HT1080 (cell line): ENCODE data around the gene NT5C3A. TPM values are rescaled to one million over a fixed set of nuclear protein-coding genes. Genes with fewer than 3 reads are reported as not detected.
"Not testable (repeated sequence)": the region's sequence is repeated elsewhere in the genome, so short reads cannot be mapped to it uniquely, and the experiment has no call there.

Experiments used
- DNase-seq: peaks from one replicate; pipeline ENCODE4 v3.0.0-alpha.2; 2015; ENCODE audit warnings: low read depth
- small RNA-seq: library from RNA; depleted of rRNA; stranded (forward); fragments of <200 nt; gene quantifications from one replicate; pipeline ENCODE3, GENCODE V24; 2014
- total RNA-seq: library from RNA; depleted of rRNA; stranded (reverse); fragments of >200 nt; shearing (Covaris generic); gene quantifications from 2 replicates; pipeline ENCODE4 v1.2.3, GENCODE V29; 2014; rRNA removed

NT5C3A gene
- total RNA-seq, 1 experiment from 2014 or later, result 29.4 TPM

DNA sequence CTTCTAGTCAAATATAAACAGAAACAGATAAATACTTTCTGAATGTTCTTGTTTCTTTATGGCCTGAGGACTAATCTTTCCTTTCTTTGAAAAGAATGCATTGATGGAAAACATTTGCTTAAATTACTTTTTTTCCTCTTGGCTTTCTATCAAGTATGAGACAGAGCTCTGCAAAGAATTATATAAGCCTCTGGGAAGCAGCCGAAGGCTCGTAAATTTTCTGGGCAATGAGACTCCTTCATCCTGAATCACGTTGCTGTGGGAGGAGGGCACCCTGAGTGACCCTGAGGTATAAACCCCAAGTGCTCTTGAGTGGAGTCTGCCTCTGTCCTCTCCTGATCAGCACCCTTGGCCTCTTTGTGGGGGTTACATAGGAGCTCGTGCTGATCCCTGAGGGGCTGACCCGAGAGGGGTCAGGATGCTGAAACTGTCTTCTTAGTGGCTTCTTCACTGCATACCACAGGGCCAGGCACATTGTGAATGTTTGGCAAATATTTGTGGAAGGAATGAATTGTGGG lies 71.4 kb downstream of the NT5C3A start:
- DNase-seq, result not testable (repeated sequence)

DNA sequence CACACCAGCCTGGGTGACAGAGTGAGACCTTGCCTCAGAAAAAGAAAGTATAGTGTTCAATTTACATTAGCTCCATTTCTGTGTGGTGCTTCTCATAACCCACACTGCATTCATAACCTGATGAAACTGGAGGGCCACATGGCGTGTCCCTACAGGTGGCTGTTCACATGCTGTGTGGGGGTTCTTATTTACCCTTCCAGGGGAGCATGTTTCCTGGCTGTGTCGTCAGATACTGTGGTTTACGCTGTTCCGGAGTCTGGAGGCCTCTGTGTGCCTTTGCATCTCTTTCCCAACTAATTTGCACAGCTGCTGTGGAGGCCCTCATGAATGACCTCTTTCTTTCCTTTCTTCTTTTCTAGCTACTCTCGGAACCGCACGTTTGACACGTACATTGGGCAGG lies 74.4 kb downstream of the NT5C3A start:
- not testable (repeated sequence) for DNase-seq

DNA sequence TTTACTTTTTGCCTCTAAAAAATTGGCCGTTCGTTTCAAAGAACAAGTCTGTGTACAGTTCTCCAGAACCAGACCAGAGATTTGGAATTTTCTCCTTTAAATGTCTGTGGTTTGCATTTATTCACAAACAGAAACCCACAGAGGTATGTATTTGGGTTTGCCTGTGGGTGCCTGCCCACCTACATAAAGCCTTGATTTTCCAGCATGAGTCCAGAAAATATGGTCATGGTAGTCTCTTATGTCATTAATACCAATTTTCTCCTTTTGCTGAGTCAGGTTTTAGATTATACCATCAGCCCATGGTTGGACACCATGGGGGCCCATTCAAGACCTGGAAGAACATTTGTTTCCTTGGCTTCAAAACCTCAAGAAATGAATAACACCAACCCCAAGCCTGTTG lies 82.7 kb downstream of the NT5C3A start:
- DNase-seq, result not testable (repeated sequence)

DNA sequence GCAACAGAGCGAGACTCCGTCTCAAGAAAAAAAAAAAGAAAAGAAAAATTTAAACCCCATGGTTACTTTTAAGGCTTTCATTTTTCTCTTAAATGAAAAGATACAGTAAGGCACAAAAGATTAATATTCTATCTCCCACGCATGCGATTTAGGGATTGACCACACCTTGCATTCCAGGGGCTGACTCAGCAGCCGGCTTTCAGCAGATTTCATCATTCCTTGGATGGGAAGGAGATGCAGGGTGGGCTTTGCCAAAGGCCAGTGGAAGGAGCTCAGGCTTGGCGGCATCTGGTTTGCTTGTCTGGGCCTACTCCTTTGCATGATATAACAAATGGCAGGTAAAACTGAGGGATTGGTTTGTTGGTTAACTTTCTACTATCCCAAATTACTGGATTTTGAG lies 83.3 kb downstream of the NT5C3A start:
- DNase-seq, result peak; percentile 58

DNA sequence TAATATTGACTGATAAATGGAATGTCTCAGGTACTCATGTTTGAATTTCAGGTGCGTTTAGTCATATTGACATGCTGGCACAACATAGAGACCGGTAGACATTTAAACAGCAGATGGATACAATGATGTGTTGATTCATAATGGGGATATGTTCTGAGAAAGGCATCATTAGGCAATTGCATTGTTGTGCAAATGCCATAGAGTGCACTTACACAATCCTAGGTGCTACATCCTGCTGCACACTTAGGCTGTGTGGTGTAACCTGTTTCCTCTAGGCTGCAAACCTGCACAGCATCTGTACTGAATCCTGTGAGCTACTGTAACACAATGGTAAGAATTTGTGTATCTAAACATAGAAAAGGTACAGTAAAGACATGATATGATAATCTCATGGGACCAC lies 85.4 kb downstream of the NT5C3A start:
- DNase-seq, result not testable (repeated sequence)

DNA sequence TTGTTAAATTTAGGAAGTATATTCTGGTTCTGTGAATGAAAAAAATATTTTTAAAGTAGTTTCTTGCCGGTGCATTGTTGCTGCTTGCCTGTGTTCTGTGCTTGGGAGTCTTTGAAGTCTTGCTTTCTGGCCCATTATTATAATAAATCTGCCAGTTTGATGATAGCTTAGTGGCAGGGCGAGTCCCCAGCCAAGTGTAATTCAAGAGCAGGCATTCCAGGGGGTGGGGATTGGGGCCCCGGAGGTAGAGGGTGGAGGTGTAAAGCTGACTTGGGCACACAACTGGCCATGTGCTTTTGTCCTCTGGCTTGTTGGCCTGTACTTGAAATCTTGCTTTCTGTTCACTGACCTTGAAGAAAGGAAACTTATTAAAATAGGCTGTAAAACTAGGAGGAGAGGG lies 90.6 kb downstream of the NT5C3A start:
- not testable (repeated sequence) for DNase-seq

DNA sequence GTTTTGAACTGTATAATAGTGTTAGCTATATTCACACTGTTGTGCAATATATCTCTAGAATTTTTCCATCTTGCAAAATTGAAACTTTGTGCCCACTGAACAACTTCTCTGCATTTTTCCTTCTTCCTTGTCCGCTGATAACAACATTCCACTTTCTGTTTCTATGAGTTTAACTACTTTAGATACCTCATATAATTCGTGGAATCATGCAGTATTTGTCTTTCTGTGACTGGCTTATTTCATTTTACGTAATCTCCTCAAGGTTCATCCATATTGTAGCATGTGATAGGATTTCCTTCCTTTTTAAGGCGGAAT lies 95.4 kb downstream of the NT5C3A start:
- not testable (repeated sequence) for DNase-seq

DNA sequence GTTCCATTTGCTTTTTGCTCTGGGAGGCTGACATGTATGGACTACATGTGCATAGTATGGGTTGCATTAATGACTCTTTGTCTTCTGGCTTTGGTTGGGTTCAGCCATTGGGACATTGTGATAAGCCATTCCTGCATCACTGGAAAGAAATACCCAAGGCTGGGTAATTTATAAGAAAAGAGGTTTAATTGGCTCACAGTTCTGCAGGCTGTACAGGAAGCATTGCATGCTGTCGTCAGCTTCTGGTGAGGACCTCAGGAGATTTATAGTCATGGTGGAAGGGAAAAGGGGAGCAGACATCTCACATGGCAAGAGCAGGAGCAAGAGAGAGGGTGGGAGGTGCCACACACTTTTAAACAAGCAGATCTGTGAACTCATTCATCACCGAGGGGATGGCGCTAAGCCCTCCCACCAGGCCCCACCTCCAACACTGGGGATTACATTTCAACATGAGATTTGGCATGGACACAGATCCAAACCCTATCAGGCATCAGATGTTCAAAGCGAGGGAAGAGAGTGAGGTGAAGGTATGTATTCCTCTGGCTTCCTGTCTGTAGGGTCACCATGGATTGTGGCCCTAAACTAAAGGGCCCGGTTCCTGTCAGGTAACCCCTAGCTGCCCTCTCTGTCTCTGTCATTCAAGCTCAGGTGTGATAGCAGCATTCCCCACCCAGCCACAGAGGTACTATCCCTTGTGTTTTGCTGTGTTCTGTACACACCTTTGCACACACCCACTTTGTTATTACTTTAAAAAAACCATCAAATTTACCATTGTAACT lies 95.9 kb downstream of the NT5C3A start:
- not testable (repeated sequence) for DNase-seq

DNA sequence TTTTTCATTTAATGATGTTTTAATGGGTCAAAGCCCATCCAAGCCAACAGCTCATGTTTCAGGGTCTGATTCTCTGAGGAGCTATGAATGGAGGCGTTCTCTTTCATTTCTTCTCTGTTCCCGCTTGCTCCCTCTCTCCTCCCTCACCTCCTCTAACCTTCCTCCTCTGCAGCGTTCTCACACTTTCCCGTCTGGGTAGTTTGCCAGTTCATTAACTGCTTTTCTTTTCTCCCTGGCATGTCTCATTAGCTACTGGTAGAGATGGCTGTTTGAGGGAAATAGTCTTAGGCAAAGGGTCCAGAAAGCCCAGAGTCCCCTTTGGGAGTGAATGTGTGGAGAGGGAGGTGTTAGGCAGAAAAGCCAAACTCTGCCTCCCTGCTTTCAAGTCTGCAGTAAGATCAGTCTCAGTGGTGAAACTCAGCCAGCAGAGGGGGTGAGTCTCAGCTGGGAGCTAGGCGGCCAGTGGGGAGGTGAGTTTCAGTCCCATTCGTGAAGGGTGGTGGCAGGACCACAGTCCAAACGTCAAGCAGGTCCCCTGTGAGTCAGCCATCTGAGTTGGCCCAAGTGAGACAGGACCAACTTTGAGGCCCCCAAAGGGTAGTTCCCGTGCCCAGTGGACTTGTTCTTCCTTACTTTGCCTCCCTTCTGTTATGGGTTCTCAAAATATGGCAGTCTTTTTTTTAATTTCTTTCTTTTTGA lies 98.0 kb downstream of the NT5C3A start:
- not testable (repeated sequence) for DNase-seq

Small RNA genes within 50 kb of the gene (small RNA-seq; reads per million reads assigned to genes)
- gene RN7SL505P (not detected), gene RNU6-388P (not detected), gene RPS29P14 (not detected)

Other genes with a start within 250 kb of the NT5C3A start
- gene KBTBD2, start 171.0 kb downstream of the NT5C3A start, total RNA-seq, result 28.0 and 32.9 TPM in 2 replicates
- gene FKBP9, start 105.3 kb downstream of the NT5C3A start, total RNA-seq, result 43.4 and 47.6 TPM in 2 replicates
- gene RP9, start 46.6 kb upstream of the NT5C3A start, total RNA-seq, result 33.8 and 34.9 TPM in 2 replicates
- 1.2 and 4.2 TPM in 2 replicates for gene BBS9, start 66.8 kb upstream of the NT5C3A start, total RNA-seq